VCaP (cell line): ENCODE data around the gene CMTR2.

ENCODE experiments used
- H3K27ac ChIP-seq: fragments of 450-650 bp; 2 replicates; pipeline ENCODE4 v1.5.1; 2017
- TF ChIP-seq, protein P1 (sequence below): fragments of 450-650 bp; conservative IDR thresholded peaks from 2 replicates; pipeline ENCODE4 v1.5.1; 2017; ENCODE audit warnings: mild to moderate bottlenecking, moderate library complexity

The CMTR2 gene

DNA sequence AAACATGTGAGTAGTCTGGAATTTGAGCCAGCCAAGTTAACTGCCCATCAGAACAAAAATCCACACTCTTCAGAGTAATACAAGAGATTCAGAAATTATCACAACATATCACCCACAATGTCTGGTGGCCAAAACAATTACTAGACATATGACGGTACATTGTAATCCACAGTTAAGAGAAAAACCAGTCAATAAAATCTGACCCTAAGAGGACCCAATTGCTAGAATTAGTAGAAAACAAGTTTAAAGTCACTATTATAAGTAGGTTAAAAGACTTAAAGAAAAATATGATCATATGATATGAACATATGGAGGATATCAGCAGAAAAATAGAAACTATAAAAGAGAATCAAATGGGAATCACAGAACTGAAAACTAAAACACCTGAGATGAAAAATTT is 15.8 kb downstream of the CMTR2 start:
- TF ChIP-seq, protein P1, sequence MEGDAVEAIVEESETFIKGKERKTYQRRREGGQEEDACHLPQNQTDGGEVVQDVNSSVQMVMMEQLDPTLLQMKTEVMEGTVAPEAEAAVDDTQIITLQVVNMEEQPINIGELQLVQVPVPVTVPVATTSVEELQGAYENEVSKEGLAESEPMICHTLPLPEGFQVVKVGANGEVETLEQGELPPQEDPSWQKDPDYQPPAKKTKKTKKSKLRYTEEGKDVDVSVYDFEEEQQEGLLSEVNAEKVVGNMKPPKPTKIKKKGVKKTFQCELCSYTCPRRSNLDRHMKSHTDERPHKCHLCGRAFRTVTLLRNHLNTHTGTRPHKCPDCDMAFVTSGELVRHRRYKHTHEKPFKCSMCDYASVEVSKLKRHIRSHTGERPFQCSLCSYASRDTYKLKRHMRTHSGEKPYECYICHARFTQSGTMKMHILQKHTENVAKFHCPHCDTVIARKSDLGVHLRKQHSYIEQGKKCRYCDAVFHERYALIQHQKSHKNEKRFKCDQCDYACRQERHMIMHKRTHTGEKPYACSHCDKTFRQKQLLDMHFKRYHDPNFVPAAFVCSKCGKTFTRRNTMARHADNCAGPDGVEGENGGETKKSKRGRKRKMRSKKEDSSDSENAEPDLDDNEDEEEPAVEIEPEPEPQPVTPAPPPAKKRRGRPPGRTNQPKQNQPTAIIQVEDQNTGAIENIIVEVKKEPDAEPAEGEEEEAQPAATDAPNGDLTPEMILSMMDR, result no peak
- no peak overlapping the region for H3K27ac ChIP-seq

- H3K27ac ChIP-seq, result no peak overlapping the region
- TF ChIP-seq, protein P1, result no peak
These were observed 24.9 kb downstream of the CMTR2 start for GRCh38 chr16:71264299-71264698.

- TF ChIP-seq, protein P1, result no peak
- no peak overlapping the region for H3K27ac ChIP-seq
These were observed 25.6 kb downstream of the CMTR2 start for GRCh38 chr16:71263582-71263981.

- TF ChIP-seq, protein P1, result no peak
- H3K27ac ChIP-seq, result no peak overlapping the region
These were observed 26.8 kb downstream of the CMTR2 start for GRCh38 chr16:71262391-71262790.

DNA sequence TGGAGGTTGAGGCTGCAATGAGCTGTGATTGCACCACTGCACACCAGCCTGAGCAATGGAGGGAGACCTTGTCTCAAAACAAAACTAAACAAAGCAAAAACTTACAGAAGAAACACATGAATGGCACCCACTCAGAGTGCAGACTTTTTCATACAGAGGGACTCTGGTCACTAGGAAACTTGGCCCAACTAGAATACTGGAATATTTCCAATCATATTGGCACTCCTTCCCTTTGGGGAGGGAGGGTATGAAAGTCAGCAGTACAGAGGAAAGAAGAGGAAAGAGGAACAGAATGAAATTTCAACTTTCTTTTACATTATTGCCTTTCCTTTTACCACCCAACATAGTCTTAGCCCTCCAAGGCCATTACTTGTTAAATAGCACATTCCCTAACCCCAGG is 28.2 kb downstream of the CMTR2 start:
- TF ChIP-seq, protein P1, result no peak
- no peak overlapping the region for H3K27ac ChIP-seq

GRCh38 chr16:71259086-71259485 is 30.1 kb downstream of the CMTR2 start:
- H3K27ac ChIP-seq, result no peak overlapping the region
- TF ChIP-seq, protein P1, result no peak

GRCh38 chr16:71258372-71258771 is 30.8 kb downstream of the CMTR2 start:
- TF ChIP-seq, protein P1, result no peak
- no peak overlapping the region for H3K27ac ChIP-seq

DNA sequence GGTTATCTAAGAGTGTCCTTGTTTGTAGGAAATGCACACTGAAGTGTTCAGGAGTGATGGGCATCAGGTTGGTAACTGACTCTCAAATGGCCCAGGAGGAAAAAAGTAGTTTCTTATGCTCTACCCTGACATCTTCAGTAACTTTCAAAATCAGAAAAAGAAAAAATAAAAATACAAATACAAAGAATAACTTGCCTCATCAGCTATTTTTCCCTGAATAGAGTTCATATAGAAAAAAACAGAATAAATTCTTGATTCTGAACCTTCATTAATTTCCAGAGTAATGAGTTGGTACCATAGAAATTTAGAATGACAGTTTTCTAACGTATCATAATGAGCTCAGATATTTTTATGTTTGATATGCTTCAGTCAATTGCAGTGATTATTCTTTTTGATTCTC is 31.4 kb downstream of the CMTR2 start:
- H3K27ac ChIP-seq, result no peak overlapping the region
- TF ChIP-seq, protein P1, result no peak
